ENCODE data around the gene IL4I1. TPM values are rescaled to one million over a fixed set of nuclear protein-coding genes. Genes with fewer than 3 reads are reported as not detected.

Gene IL4I1
- total RNA-seq, 4 donors from 2014 or later, result 0.34 to 0.50 TPM; not detected in 2

GRCh38 chr19:49877879-49878743 is 18.6 kb downstream of the IL4I1 start:
- Histone ChIP-seq H3K9me3 (no peaks in the 10 kb centered on the region), H3K4me3 (peak overlapping the region; percentile 83 to 99 (median 98)), H3K36me3 (peaks cover 32 to 56% (median 51%) of the 10 kb centered on the region in 4 donors), H3K27ac (replicated peaks in 1 of 4) (peak overlapping the region; percentile 97 to 100 (median 99)), H3K27me3 (no peaks in the 10 kb centered on the region), H3K4me1 (peaks cover 27 to 46% (median 42%) of the 10 kb centered on the region in 4 donors)
- TF ChIP-seq POLR2AphosphoS5 (IDR thresholded peaks at IDR 0.05) (no peak), CTCF (IDR thresholded peaks at IDR 0.05) (no peak), POLR2A (IDR thresholded peaks at IDR 0.05; ENCODE audit: low read depth) (no peak), EP300 (IDR thresholded peaks at IDR 0.05) (no peak)
- WGBS, result 13% methylated on average over 24 of the region's 41 CpGs
- intact Hi-C loops (cut with DNase I), result loop anchor here (5.0 kb wide), 1 partner anchor 66 kb away; the partner anchor contains the start of gene FUZ
- DNase-seq (ENCODE audit: extremely low spot score), result peak; percentile 100

GRCh38 chr19:49877020-49877878 is 19.4 kb downstream of the IL4I1 start, which contains the start of the genes AKT1S1 and TBC1D17:
Gene AKT1S1 (minus strand): TSS chr19:49877355. CDS start chr19:49873295, 4,060 bp downstream.
Gene TBC1D17 (plus strand): TSS chr19:49877702. CDS start chr19:49877724, 22 bp downstream.
- Histone ChIP-seq H3K4me1 (peaks cover 27 to 54% (median 42%) of the 10 kb centered on the region in 4 donors), H3K36me3 (peaks cover 23 to 56% (median 50%) of the 10 kb centered on the region in 4 donors), H3K27me3 (no peaks in the 10 kb centered on the region), H3K9me3 (no peaks in the 10 kb centered on the region), H3K4me3 (peak within 1 kb of the TSS; percentile 83 to 99 (median 98)), H3K27ac (replicated peaks in 1 of 4) (peak within 1 kb of the TSS; percentile 97 to 100 (median 99))
- WGBS, result under 1% methylated on average over 40 of the region's 61 CpGs
- intact Hi-C loops (cut with DNase I), result loop anchor here (5.0 kb wide), 1 partner anchor 65 kb away; the partner anchor contains the start of gene FUZ
- DNase-seq (ENCODE audit: extremely low spot score), result peak; percentile 100
- TF ChIP-seq POLR2AphosphoS5 (IDR thresholded peaks at IDR 0.05) (peak in 1 of 2 donors; percentile 92), CTCF (IDR thresholded peaks at IDR 0.05) (no peak), EP300 (IDR thresholded peaks at IDR 0.05) (no peak), POLR2A (IDR thresholded peaks at IDR 0.05; ENCODE audit: low read depth) (peak; percentile 94)

- peaks cover 27 to 55% (median 42%) of the 10 kb centered on the region in 4 donors for H3K4me1 ChIP-seq
- under 1% methylated on average over 33 of the region's 46 CpGs for WGBS
- TF ChIP-seq POLR2AphosphoS5 (IDR thresholded peaks at IDR 0.05), result peak in 1 of 2 donors; percentile 92
- no peak for TF ChIP-seq CTCF (IDR thresholded peaks at IDR 0.05)
- no peaks in the 10 kb centered on the region for H3K27me3 ChIP-seq
- H3K27ac ChIP-seq (replicated peaks in 1 of 4), result peak overlapping the region; percentile 97 to 100 (median 99)
- peak; percentile 99 for DNase-seq (ENCODE audit: extremely low spot score)
- peak overlapping the region; percentile 83 to 99 (median 98) for H3K4me3 ChIP-seq
- peaks cover 16 to 54% (median 47%) of the 10 kb centered on the region in 4 donors for H3K36me3 ChIP-seq
- H3K9me3 ChIP-seq, result no peaks in the 10 kb centered on the region
- intact Hi-C loops (cut with DNase I), result loop anchor here (5.0 kb wide), 1 partner anchor 64 kb away; the partner anchor contains the start of gene FUZ
These were observed 20.2 kb downstream of the IL4I1 start for GRCh38 chr19:49876422-49877019.

GRCh38 chr19:49875857-49876421 is 20.7 kb downstream of the IL4I1 start:
- H3K27ac ChIP-seq (replicated peaks in 1 of 4), result peak overlapping the region; percentile 97 to 100 (median 99)
- no peak for DNase-seq (ENCODE audit: extremely low spot score)
- no peaks in the 10 kb centered on the region for H3K9me3 ChIP-seq
- no peaks in the 10 kb centered on the region for H3K27me3 ChIP-seq
- H3K36me3 ChIP-seq, result peaks cover 10 to 54% (median 46%) of the 10 kb centered on the region in 4 donors
- peaks cover 27 to 57% (median 42%) of the 10 kb centered on the region in 4 donors for H3K4me1 ChIP-seq
- TF ChIP-seq POLR2A (IDR thresholded peaks at IDR 0.05; ENCODE audit: low read depth) (no peak), EP300 (IDR thresholded peaks at IDR 0.05) (no peak), POLR2AphosphoS5 (IDR thresholded peaks at IDR 0.05) (no peak), CTCF (IDR thresholded peaks at IDR 0.05) (no peak)
- 2% methylated on average over 10 of the region's 28 CpGs for WGBS
- intact Hi-C loops (cut with DNase I), result loop anchor here (5.0 kb wide), 1 partner anchor 64 kb away; the partner anchor contains the start of gene FUZ
- peak overlapping the region; percentile 83 to 99 (median 98) for H3K4me3 ChIP-seq

Measured in esophagus muscularis mucosa (tissue), 4 donors.